Astrocyte (in vitro differentiated cells and primary cell): ENCODE results near the gene C6. TPM values are rescaled to one million over a fixed set of nuclear protein-coding genes. Genes with fewer than 3 reads are reported as not detected.

Experiments
- DNase-seq: peaks from one replicate; pipeline ENCODE4 v3.0.0-alpha.2; 2010; ENCODE audit warnings: low read depth
- FAIRE-seq: peaks from 2 replicates; lab custom pipeline; 2011; peaks lifted over from hg19 to GRCh38; lab: Jason Lieb, UNC
- H2AFZ ChIP-seq: 2 replicates; pipeline ENCODE4 v1.6.0; 2012; ENCODE audit warnings: low read depth, low read length, inconsistent platforms
- H3K27ac ChIP-seq: 2 replicates; pipeline ENCODE4 v1.5.1; 2011; ENCODE audit warnings: low read depth, low read length, inconsistent platforms
- H3K27me3 ChIP-seq: 2 replicates; pipeline ENCODE4 v1.6.0; 2011; ENCODE audit warnings: low read length, inconsistent platforms; ENCODE audit not compliant: insufficient read depth
- H3K36me3 ChIP-seq: 2 replicates; pipeline ENCODE4 v1.5.1; 2011; ENCODE audit warnings: low read length, inconsistent platforms; ENCODE audit not compliant: insufficient read depth
- H3K4me1 ChIP-seq: 2 replicates; pipeline ENCODE4 v1.5.1; 2011; ENCODE audit warnings: low read length, inconsistent platforms; ENCODE audit not compliant: insufficient read depth
- H3K4me2 ChIP-seq: 2 replicates; pipeline ENCODE4 v1.6.0; 2012; ENCODE audit warnings: low read length, inconsistent platforms
- H3K4me3 ChIP-seq: 2 replicates; pipeline ENCODE4 v1.5.1; 2011; ENCODE audit warnings: low read depth, mild to moderate bottlenecking, low read length, inconsistent platforms; ENCODE audit not compliant: insufficient read depth
- H3K79me2 ChIP-seq: 2 replicates; pipeline ENCODE4 v1.6.0; 2012; ENCODE audit warnings: mild to moderate bottlenecking, low read length, inconsistent platforms; ENCODE audit not compliant: insufficient read depth
- H3K9ac ChIP-seq: 2 replicates; pipeline ENCODE4 v1.6.0; 2012; ENCODE audit warnings: mild to moderate bottlenecking, low read length, inconsistent platforms
- H3K9me3 ChIP-seq: 2 replicates; pipeline ENCODE4 v1.5.1; 2012; ENCODE audit warnings: low read depth, mild to moderate bottlenecking, low read length, inconsistent platforms; ENCODE audit not compliant: insufficient read depth
- H4K20me1 ChIP-seq: 2 replicates; pipeline ENCODE4 v1.6.0; 2012; ENCODE audit warnings: low read length, inconsistent platforms; ENCODE audit not compliant: insufficient read depth
- H3K27ac Mint-ChIP-seq: one replicate; pipeline ENCODE4 v1.8.0; 2021; ENCODE audit warnings: mild to moderate bottlenecking, mixed read lengths; ENCODE audit not compliant: unreplicated experiment
- H3K27me3 Mint-ChIP-seq: one replicate; pipeline ENCODE4 v1.8.0; 2021; ENCODE audit warnings: low read depth, mixed read lengths; ENCODE audit not compliant: unreplicated experiment
- H3K36me3 Mint-ChIP-seq: one replicate; pipeline ENCODE4 v1.8.0; 2021; ENCODE audit warnings: low read depth, mixed read lengths; ENCODE audit not compliant: unreplicated experiment
- H3K4me1 Mint-ChIP-seq: one replicate; pipeline ENCODE4 v1.8.0; 2021; ENCODE audit warnings: low read depth, mixed read lengths; ENCODE audit not compliant: unreplicated experiment
- H3K4me3 Mint-ChIP-seq: one replicate; pipeline ENCODE4 v1.8.0; 2021; ENCODE audit warnings: mild to moderate bottlenecking, moderate library complexity, mixed read lengths; ENCODE audit not compliant: unreplicated experiment
- H3K9me3 Mint-ChIP-seq: one replicate; pipeline ENCODE4 v1.8.0; 2021; ENCODE audit warnings: mild to moderate bottlenecking, mixed read lengths; ENCODE audit not compliant: unreplicated experiment
- CTCF ChIP-seq: IDR thresholded peaks from 2 replicates; pipeline ENCODE4 v1.5.1; 2011; ENCODE audit warnings: low read depth, mild to moderate bottlenecking, inconsistent platforms, low read length, moderate library complexity; ENCODE audit not compliant: insufficient read depth
- EZH2 ChIP-seq: IDR thresholded peaks from 2 replicates; pipeline ENCODE4 v1.6.1; 2012; ENCODE audit warnings: mild to moderate bottlenecking, low read length, inconsistent platforms; ENCODE audit not compliant: insufficient read depth
- total RNA-seq: library from RNA; stranded (reverse); gene quantifications from 2 replicates; pipeline ENCODE4 v1.2.1, GENCODE V29; 2021

The C6 gene
- total RNA-seq, 1 donor from 2014 or later = not detected

GRCh38 chr5:41094871-41095270, 118.5 kb downstream of the C6 start:
- Histone ChIP-seq H2AFZ (no peak overlapping the region), H3K9ac (no peak overlapping the region), H3K4me3 (no peak overlapping the region), H3K27me3 (no peaks in the 10 kb centered on the region), H3K27ac (no peak overlapping the region), H4K20me1 (no peaks in the 10 kb centered on the region), H3K4me1 (no peaks in the 10 kb centered on the region), H3K79me2 (no peaks in the 10 kb centered on the region), H3K4me2 (no peak overlapping the region), H3K9me3 (no peaks in the 10 kb centered on the region), H3K36me3 (no peaks in the 10 kb centered on the region)
- H3K9me3 Mint-ChIP-seq = no peaks in the 10 kb centered on the region
- H3K27me3 Mint-ChIP-seq = no peaks in the 10 kb centered on the region
- H3K4me1 Mint-ChIP-seq = no peaks in the 10 kb centered on the region
- no peaks in the 10 kb centered on the region for H3K36me3 Mint-ChIP-seq
- no peak for FAIRE-seq
- H3K27ac Mint-ChIP-seq = no peak overlapping the region
- H3K4me3 Mint-ChIP-seq = no peak overlapping the region
- peak; percentile 6 for DNase-seq
- TF ChIP-seq CTCF (no peak), EZH2 (no peak)

- Mint-ChIP-seq H3K27ac (no peak overlapping the region), H3K9me3 (no peaks in the 10 kb centered on the region), H3K27me3 (no peaks in the 10 kb centered on the region), H3K4me3 (no peak overlapping the region), H3K36me3 (no peaks in the 10 kb centered on the region), H3K4me1 (no peaks in the 10 kb centered on the region)
- Histone ChIP-seq H2AFZ (no peak overlapping the region), H3K4me3 (no peak overlapping the region), H3K36me3 (no peaks in the 10 kb centered on the region), H3K27me3 (no peaks in the 10 kb centered on the region), H3K79me2 (no peaks in the 10 kb centered on the region), H3K4me1 (no peaks in the 10 kb centered on the region), H3K9me3 (no peaks in the 10 kb centered on the region), H3K9ac (no peak overlapping the region), H4K20me1 (no peaks in the 10 kb centered on the region), H3K4me2 (no peak overlapping the region), H3K27ac (no peak overlapping the region)
- no peak for FAIRE-seq
- TF ChIP-seq CTCF (no peak), EZH2 (no peak)
- DNase-seq = peak; percentile 10
Observed at GRCh38 chr5:41093803-41094202, 119.5 kb downstream of the C6 start.

Other genes starting within 250 kb of the C6 start
- gene MROH2B, start 142.2 kb downstream of the C6 start, total RNA-seq = not detected in 2 replicates